ENCODE measurements around the gene N4BP3. TPM values are rescaled to one million over a fixed set of nuclear protein-coding genes. Genes with fewer than 3 reads are reported as not detected.
"Not testable (repeated sequence)": the region's sequence is repeated elsewhere in the genome, so short reads cannot be mapped to it uniquely, and the experiment has no call there.

Gene N4BP3
- 1 to 10 TPM; 5.9 to 6.1 TPM for total RNA-seq

DNA sequence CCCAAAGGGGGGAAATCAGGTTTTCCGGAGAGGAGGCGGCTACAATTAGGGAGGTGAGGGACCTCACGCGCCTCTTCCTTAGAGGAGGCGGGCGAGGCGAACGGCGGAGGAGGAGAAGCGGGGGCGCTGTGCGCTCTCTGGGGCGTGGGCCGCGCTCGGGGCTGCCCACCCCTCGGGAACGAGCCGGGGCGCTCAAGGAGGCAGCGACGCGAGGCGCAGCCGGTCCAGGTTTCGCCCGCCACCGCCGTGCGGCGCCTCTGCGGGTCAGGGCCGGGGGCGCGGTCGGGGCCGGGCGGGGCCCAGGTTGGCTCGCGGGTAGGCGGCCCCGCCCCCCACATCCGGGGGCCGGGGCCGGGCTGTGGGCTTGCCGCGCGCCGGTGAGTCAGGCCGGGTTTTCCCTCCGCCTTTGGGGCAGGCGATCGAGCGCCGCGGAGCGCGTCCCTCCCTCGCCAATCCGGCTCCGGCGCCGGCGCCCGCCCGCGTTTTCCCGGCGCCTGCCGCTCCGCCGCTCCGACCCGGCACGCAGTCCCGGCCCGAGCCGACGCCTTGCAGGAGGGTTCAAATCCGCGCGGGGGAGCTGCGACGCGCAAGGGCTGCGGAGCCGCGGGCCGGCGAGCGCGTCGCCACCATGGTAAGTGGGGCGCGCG lies at the start of gene N4BP3:
Gene N4BP3 (plus strand): TSS at position 392 of the 647 bp plus-strand sequence. CDS start 6,052 bp downstream, outside the sequence.
- Mint-ChIP-seq H3K27me3 (ENCODE audit: low read depth) (peaks cover 22% of the 10 kb centered on the region), H3K27ac (peak within 1 kb of the TSS; percentile 67), H3K4me1 (ENCODE audit: low read depth) (peaks cover 49% of the 10 kb centered on the region), H3K36me3 (ENCODE audit: low read depth) (no peaks in the 10 kb centered on the region), H3K9me3 (ENCODE audit: insufficient read depth) (no peaks in the 10 kb centered on the region), H3K4me3 (peak within 1 kb of the TSS; percentile 78)
- ATAC-seq (peak; percentile 64), DNase-seq (peak; percentile 81)
- CTCF ChIA-PET = interaction anchor here (1.1 to 1.3 kb wide), 2 partner anchors 10 to 41 kb away, joined by 3 to 4 read pairs; partner anchors contain the start of gene NHP2
- POLR2A ChIA-PET = no interaction called here

DNA sequence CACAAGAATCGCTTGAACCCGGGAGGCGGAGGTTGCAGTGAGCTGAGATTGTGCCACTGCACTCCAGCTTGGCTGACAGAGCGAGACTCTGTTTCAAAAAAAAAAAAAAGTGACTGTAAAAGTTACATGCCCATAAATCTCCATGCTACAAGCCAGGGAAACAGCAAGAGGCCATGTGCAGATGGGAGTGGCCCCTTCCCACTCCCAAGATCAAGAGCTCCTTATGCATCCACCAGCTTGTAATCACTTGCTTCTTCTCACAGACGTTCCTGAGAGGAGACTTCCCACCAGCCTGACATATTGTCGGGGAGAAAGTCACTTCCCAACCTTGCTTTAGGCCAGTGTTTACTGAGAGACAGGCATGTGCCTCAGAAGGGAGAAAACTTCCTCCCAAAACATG lies 45.6 kb upstream of the N4BP3 start:
- H3K4me1 Mint-ChIP-seq (ENCODE audit: low read depth) = peaks cover 10% of the 10 kb centered on the region
- H3K27ac Mint-ChIP-seq = no peak overlapping the region
- H3K36me3 Mint-ChIP-seq (ENCODE audit: low read depth) = no peaks in the 10 kb centered on the region
- ATAC-seq (no peak), DNase-seq (no peak)
- ChIA-PET CTCF (interaction anchor here (0.8 to 1.0 kb wide), 2 partner anchors 8 to 116 kb away, joined by 3 to 5 read pairs; no protein-coding TSS in a partner anchor), POLR2A (no interaction called here)
- no peak overlapping the region for H3K4me3 Mint-ChIP-seq
- no peaks in the 10 kb centered on the region for H3K9me3 Mint-ChIP-seq (ENCODE audit: insufficient read depth)
- peaks cover 3% of the 10 kb centered on the region for H3K27me3 Mint-ChIP-seq (ENCODE audit: low read depth)

DNA sequence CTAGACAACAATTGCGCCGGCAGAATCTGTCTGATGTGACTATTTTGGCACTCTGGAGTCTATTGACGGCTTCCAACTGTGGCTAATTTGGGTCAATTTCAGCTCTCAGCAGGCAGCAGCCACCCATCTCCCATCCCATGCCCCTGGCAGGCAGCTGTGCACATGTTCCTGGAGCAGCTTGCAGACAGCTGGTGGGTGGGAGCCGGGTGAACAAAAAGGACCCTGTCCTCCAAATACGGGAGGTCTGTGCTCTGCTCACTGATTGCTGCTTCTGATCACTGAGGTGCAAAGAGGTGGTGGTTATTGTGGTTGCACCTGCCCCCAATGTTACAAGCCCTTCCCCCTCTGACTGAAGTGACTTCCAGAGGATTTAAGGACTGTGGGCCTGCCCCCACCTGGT lies 45.0 kb upstream of the N4BP3 start:
- ChIA-PET CTCF (interaction anchor here (0.8 to 1.0 kb wide), 2 partner anchors 8 to 116 kb away, joined by 3 to 5 read pairs; no protein-coding TSS in a partner anchor), POLR2A (no interaction called here)
- Mint-ChIP-seq H3K36me3 (ENCODE audit: low read depth) (no peaks in the 10 kb centered on the region), H3K27ac (no peak overlapping the region), H3K27me3 (ENCODE audit: low read depth) (peaks cover 3% of the 10 kb centered on the region), H3K9me3 (ENCODE audit: insufficient read depth) (no peaks in the 10 kb centered on the region), H3K4me3 (no peak overlapping the region), H3K4me1 (ENCODE audit: low read depth) (peaks cover 10% of the 10 kb centered on the region)
- peak; percentile 25 for DNase-seq
- peak; percentile 53 for ATAC-seq

DNA sequence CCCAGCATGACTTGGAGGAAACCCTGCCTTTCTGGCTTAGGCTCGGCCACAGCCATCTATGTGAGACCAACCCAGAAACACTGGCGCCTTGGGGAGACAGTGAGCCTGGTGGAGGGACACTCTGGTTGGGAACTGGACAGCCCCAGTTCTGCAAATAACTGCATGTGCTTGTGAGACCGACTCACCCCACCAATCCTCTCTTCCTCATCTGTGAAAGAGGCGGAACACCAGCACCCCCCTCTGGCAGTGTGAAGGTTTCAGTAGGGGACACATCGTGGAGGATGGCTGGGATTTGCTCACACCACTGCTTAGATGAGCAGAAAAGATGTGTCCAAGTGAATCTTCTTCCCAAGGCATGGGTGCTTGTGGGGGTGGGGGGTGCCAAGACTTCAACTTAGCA lies 43.4 kb upstream of the N4BP3 start:
- POLR2A ChIA-PET = no interaction called here
- peaks cover 1% of the 10 kb centered on the region for H3K27me3 Mint-ChIP-seq (ENCODE audit: low read depth)
- CTCF ChIA-PET = no interaction called here
- H3K4me1 Mint-ChIP-seq (ENCODE audit: low read depth) = peaks cover 10% of the 10 kb centered on the region
- H3K27ac Mint-ChIP-seq = no peak overlapping the region
- no peak overlapping the region for H3K4me3 Mint-ChIP-seq
- no peaks in the 10 kb centered on the region for H3K36me3 Mint-ChIP-seq (ENCODE audit: low read depth)
- DNase-seq (peak; percentile 60), ATAC-seq (peak; percentile 55)
- no peaks in the 10 kb centered on the region for H3K9me3 Mint-ChIP-seq (ENCODE audit: insufficient read depth)

GRCh38 chr5:178071108-178071507 lies 42.2 kb upstream of the N4BP3 start:
- POLR2A ChIA-PET = no interaction called here
- no peak for ATAC-seq
- Mint-ChIP-seq H3K9me3 (ENCODE audit: insufficient read depth) (no peaks in the 10 kb centered on the region), H3K4me3 (no peak overlapping the region), H3K4me1 (ENCODE audit: low read depth) (peaks cover 14% of the 10 kb centered on the region), H3K27ac (no peak overlapping the region), H3K36me3 (ENCODE audit: low read depth) (no peaks in the 10 kb centered on the region), H3K27me3 (ENCODE audit: low read depth) (peaks cover 1% of the 10 kb centered on the region)
- CTCF ChIA-PET = interaction anchor here (0.8 to 1.0 kb wide), 2 partner anchors 50 to 92 kb away, joined by 3 to 4 read pairs; no protein-coding TSS in a partner anchor
- DNase-seq = no peak

DNA sequence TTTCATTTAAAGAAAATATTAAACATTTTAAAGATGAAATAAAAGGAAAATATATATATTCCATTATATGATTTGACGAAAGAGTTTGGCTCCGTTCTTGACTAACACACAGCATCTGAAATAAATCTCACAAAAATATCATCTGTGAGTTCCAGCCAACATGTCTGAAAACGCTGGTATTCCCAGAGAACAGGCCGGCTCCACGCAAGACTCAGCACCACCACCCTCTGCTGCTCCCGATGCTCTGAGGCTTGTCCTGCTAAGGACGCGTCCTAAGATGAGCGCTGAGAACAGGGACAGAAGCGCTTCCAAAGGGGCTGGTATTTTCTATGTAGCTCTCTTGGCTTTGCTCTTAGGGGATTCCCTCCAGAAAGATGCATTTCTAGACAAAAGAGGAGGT lies 40.6 kb upstream of the N4BP3 start:
- ChIA-PET CTCF (interaction anchor here (6.9 kb wide), 1 partner anchor 73 kb away, joined by 204 read pairs; no protein-coding TSS in a partner anchor), POLR2A (interaction anchor here (0.7 kb wide), 1 partner anchor 1685 kb away, joined by 4 read pairs; no protein-coding TSS in a partner anchor)
- H3K27ac Mint-ChIP-seq = no peak overlapping the region
- peaks cover 16% of the 10 kb centered on the region for H3K4me1 Mint-ChIP-seq (ENCODE audit: low read depth)
- H3K4me3 Mint-ChIP-seq = no peak overlapping the region
- no peaks in the 10 kb centered on the region for H3K9me3 Mint-ChIP-seq (ENCODE audit: insufficient read depth)
- no peak for DNase-seq
- no peaks in the 10 kb centered on the region for H3K36me3 Mint-ChIP-seq (ENCODE audit: low read depth)
- H3K27me3 Mint-ChIP-seq (ENCODE audit: low read depth) = peaks cover 1% of the 10 kb centered on the region
- no peak for ATAC-seq

DNA sequence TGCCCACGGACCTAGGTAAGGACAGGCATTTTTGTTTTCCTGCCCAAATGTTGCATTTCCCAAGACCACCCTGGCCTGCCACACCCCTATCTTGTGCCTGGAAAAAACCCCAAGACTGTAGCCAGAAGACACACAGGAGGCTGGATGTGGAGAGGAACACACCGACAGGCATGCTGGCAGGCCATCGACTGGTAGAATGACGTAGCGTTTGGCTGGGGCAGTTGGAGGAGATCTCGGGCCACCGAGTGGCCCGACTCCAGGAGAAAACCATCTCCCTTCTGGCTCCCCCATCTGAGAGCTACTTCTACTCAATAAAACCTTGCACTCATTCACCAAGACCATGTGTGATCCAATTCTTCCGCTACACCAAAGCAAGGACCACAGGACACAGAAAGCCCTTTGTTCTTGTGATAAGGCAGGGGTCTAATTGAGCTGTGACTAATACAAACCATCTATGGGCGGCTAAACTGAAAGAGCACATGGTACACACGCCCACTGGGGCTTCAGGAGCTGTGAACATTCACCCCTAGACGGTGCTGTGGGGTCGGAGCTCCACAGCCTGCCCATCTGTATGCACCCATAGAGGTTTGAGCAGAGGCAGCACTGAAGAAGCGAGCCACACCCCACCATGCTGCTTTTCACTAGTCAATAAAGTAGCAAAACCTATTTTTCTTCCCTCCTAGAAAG lies 38.9 kb upstream of the N4BP3 start:
- no peaks in the 10 kb centered on the region for H3K36me3 Mint-ChIP-seq (ENCODE audit: low read depth)
- H3K9me3 Mint-ChIP-seq (ENCODE audit: insufficient read depth) = no peaks in the 10 kb centered on the region
- peaks cover 6% of the 10 kb centered on the region for H3K4me1 Mint-ChIP-seq (ENCODE audit: low read depth)
- DNase-seq = peak; percentile 24
- H3K4me3 Mint-ChIP-seq = no peak overlapping the region
- POLR2A ChIA-PET = interaction anchor here (1.6 kb wide), 1 partner anchor 76 kb away, joined by 7 read pairs; no protein-coding TSS in a partner anchor
- H3K27me3 Mint-ChIP-seq (ENCODE audit: low read depth) = no peaks in the 10 kb centered on the region
- ATAC-seq = no peak
- CTCF ChIA-PET = interaction anchor here (0.7 to 6.9 kb wide), 16 partner anchors 8 to 110 kb away, joined by 3 to 204 read pairs (median 14); partner anchors contain the start of genes NHP2 and RMND5B
- H3K27ac Mint-ChIP-seq = no peak overlapping the region

DNA sequence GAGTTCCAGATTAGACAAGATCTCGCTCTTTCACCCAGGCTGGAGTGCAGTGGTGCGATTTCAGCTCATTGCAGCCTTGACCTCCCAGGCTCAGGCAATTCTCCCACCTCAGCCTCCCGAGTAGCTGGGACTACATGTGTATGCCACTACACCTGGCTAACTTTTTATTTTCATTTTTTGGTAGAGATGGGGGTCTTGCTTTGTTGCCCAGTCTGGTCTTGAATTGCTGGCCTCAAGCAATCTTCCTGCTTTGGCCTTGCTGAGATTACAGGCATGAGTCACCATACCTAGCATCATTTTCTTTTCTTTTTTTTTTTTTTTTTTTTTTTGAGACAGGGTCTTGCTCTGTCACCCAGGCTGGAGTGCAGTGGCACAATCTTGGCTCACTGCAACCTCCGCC lies 36.4 kb upstream of the N4BP3 start:
- ATAC-seq; H3K36me3 Mint-ChIP-seq (ENCODE audit: low read depth); POLR2A ChIA-PET; H3K9me3 Mint-ChIP-seq (ENCODE audit: insufficient read depth); H3K4me3 Mint-ChIP-seq; H3K27me3 Mint-ChIP-seq (ENCODE audit: low read depth); H3K27ac Mint-ChIP-seq; H3K4me1 Mint-ChIP-seq (ENCODE audit: low read depth); DNase-seq: not testable (repeated sequence)
- CTCF ChIA-PET = interaction anchor here (0.9 to 6.9 kb wide), 14 partner anchors 9 to 124 kb away, joined by 3 to 204 read pairs (median 16); partner anchors contain the start of gene NHP2

GRCh38 chr5:178077751-178078150 lies 35.6 kb upstream of the N4BP3 start:
- Mint-ChIP-seq H3K4me1 (ENCODE audit: low read depth) (peaks cover 6% of the 10 kb centered on the region), H3K27ac (no peak overlapping the region), H3K27me3 (ENCODE audit: low read depth) (peaks cover 2% of the 10 kb centered on the region), H3K36me3 (ENCODE audit: low read depth) (no peaks in the 10 kb centered on the region), H3K9me3 (ENCODE audit: insufficient read depth) (no peaks in the 10 kb centered on the region), H3K4me3 (no peak overlapping the region)
- ATAC-seq (no peak), DNase-seq (no peak)
- POLR2A ChIA-PET = interaction anchor here (1.1 kb wide), 1 partner anchor 68 kb away, joined by 3 read pairs; no protein-coding TSS in a partner anchor
- CTCF ChIA-PET = interaction anchor here (1.2 to 6.9 kb wide), 10 partner anchors 13 to 123 kb away, joined by 3 to 204 read pairs (median 28); partner anchors contain the start of gene NHP2

DNA sequence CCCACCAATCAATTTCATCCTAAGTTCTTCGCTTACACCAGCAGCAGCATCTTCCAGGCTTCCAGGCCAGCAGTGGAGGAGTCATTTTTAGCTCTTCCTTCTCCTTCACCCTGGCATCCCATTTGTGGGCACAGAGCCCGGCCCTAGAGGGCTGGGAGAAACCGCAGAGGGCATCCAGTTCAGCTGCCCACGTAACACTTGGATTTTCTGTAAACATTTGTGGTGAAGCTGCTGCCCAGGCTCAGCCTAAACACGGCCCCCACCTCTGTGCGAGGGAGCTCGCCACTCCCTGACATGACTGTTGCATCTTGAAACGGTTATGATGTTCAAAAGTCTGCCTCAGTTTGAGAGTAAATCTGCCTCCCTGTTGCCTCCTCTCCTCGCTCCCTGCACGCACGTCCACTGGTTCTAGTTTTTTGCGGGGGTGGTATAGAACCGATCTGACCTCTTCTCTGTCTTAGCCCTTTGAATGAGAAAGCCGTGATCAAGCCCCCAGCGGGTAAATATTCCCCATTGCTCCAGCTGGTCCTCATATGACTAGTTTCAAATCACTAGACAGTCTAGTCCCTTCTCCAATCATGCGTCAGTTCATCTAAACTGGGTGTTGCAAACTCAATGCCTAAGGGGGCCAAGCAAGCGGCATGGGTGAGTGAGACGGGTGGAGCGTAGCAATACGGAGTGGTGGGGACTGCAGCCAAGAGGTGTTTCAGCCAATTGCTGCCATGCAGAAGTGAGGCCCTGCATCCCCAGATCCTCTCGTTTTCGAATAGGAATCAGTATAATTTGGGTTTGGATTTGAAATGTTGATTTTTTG lies 34.9 kb upstream of the N4BP3 start:
- H3K36me3 Mint-ChIP-seq (ENCODE audit: low read depth) = no peaks in the 10 kb centered on the region
- H3K27me3 Mint-ChIP-seq (ENCODE audit: low read depth) = peaks cover 2% of the 10 kb centered on the region
- no peak for DNase-seq
- H3K27ac Mint-ChIP-seq = no peak overlapping the region
- peaks cover 6% of the 10 kb centered on the region for H3K4me1 Mint-ChIP-seq (ENCODE audit: low read depth)
- CTCF ChIA-PET = interaction anchor here (2.9 to 6.9 kb wide), 5 partner anchors 42 to 90 kb away, joined by 20 to 204 read pairs (median 45); partner anchors contain the start of gene NHP2
- no peak overlapping the region for H3K4me3 Mint-ChIP-seq
- POLR2A ChIA-PET = interaction anchor here (1.1 kb wide), 1 partner anchor 67 kb away, joined by 3 read pairs; no protein-coding TSS in a partner anchor
- H3K9me3 Mint-ChIP-seq (ENCODE audit: insufficient read depth) = no peaks in the 10 kb centered on the region
- no peak for ATAC-seq

DNA sequence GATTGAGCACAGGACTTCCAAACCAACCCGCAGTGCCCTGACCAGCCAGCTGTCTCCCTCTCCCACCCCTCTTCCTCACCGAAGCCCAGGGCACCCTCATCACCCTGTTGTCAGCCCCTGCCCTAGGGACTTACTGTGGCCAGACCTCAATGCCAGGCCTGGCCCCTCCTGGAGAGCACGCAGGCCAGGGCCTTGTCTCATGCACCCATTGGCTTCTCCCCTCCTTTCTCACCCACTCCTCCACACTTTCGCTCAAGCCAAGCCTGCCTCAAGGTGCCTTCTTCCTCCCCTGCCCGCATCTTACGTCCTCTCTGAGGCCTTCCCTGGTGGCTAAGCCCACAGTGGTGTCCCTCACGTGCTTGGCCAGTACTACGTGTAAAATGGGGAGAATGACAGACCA lies 33.3 kb upstream of the N4BP3 start:
- ATAC-seq (no peak), DNase-seq (no peak)
- no peaks in the 10 kb centered on the region for H3K36me3 Mint-ChIP-seq (ENCODE audit: low read depth)
- peaks cover 4% of the 10 kb centered on the region for H3K27me3 Mint-ChIP-seq (ENCODE audit: low read depth)
- H3K9me3 Mint-ChIP-seq (ENCODE audit: insufficient read depth) = no peaks in the 10 kb centered on the region
- no peak overlapping the region for H3K27ac Mint-ChIP-seq
- H3K4me1 Mint-ChIP-seq (ENCODE audit: low read depth) = peaks cover 6% of the 10 kb centered on the region
- no peak overlapping the region for H3K4me3 Mint-ChIP-seq
- ChIA-PET POLR2A (no interaction called here), CTCF (no interaction called here)

Data from activated CD8-positive, alpha-beta T cell treated with anti-CD3 and anti-CD28 coated beads, Interleukin-2, amount 10 ng/mL, durations not matched to agents 7 days and 5 days (primary cell).